ENCODE measurements around the gene OCA2. TPM values are rescaled to one million over a fixed set of nuclear protein-coding genes. Genes with fewer than 3 reads are reported as not detected.
"Not testable (repeated sequence)": the region's sequence is repeated elsewhere in the genome, so short reads cannot be mapped to it uniquely, and the experiment has no call there.

OCA2 gene
- polyA plus RNA-seq (2013, experiment 1 of 4) = 0.61 TPM
- polyA plus RNA-seq (2013, experiment 2 of 4) = 0.73 TPM
- 0.64 TPM for polyA plus RNA-seq (2013, experiment 3 of 4)
- polyA plus RNA-seq (2013, experiment 4 of 4) = 0.89 TPM

DNA sequence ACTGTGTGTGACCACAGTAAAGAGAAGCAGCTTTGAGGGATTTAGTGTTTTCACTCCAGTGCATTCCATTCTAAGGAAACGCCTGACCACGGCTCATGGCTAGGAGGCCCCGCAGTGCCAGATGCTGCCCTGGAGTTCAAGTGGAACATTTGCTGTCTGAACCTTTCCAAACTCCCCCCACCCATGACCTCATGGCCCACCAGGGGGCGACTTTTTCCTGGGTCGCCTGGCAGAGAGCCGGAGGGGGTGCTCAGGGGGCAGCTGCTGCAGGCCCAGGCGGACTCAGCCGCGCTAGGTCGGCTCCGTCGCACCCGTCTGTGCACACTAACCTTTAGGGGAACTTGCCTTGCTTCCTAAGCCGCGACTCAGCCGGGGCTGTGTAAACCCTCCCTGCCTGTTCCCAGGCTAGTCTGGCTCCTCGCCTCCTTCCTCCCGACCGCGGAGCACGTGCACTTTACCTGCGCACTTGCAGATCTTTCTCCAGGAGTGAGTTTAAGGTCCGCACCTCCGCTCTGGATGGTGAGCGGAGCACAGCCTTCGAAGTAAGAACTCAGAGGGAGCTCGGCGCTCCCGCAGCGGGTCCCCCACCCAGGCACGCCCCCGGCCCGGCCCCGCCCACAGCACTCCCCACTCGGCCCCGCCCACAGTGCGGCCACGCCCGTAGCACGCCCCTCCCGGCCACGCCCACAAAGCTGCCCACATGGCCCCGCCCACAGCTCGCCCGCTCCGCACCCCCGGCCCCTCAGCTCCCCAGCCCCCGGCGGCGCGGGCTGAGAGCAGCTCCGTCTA is at the start of gene OCA2:
TSS of gene OCA2 (minus strand) at position 550 of the 789 bp plus-strand sequence. CDS start 17,441 bp downstream, outside the sequence.
- Histone ChIP-seq H3K4me1 (ENCODE audit: control insufficient read depth, insufficient read depth, low read length) (peaks cover 21% of the 10 kb centered on the region), H3K9me3 (ENCODE audit: control insufficient read depth, low read length) (no peaks in the 10 kb centered on the region), H3K27ac (ENCODE audit: insufficient read depth, low read depth, low read length, poor library complexity, severe bottlenecking) (no peak within 1 kb of the TSS), H3K4me3 (ENCODE audit: insufficient read depth, low read depth, low read length) (peak within 1 kb of the TSS; percentile 31), H3K27me3 (ENCODE audit: control insufficient read depth, insufficient read depth, low read length, poor library complexity, severe bottlenecking) (peaks cover 86% of the 10 kb centered on the region), H3K36me3 (ENCODE audit: control insufficient read depth, insufficient read depth, low read length) (no peaks in the 10 kb centered on the region)
- WGBS, 2 experiments = 2% methylated on average over 52 of the region's 52 CpGs

DNA sequence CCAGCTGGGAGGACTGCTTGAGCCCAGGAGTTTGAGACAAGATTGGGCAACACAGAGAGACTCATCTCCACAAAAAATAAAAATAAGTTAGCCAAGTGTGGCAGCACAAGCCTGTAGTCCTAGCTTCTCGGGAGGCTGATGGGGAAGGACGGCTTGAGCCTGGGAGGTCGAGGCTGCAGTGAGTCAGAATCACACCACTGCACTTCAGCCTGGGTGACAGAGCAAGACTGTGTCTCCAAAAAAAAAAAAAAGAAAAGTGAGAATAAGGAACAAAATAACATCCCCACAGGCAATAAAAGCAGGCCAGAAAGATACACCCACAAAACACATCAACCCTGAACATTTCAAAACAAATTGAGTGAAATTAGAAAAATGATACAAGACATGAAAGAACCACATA is 48.7 kb upstream of the OCA2 start:
- Histone ChIP-seq H3K36me3 (ENCODE audit: control insufficient read depth, insufficient read depth, low read length) (no peaks in the 10 kb centered on the region), H3K9me3 (ENCODE audit: control insufficient read depth, low read length) (no peaks in the 10 kb centered on the region), H3K27ac (ENCODE audit: insufficient read depth, low read depth, low read length, poor library complexity, severe bottlenecking) (no peak overlapping the region), H3K4me1 (ENCODE audit: control insufficient read depth, insufficient read depth, low read length) (no peaks in the 10 kb centered on the region), H3K4me3 (ENCODE audit: insufficient read depth, low read depth, low read length) (no peak overlapping the region), H3K27me3 (ENCODE audit: control insufficient read depth, insufficient read depth, low read length, poor library complexity, severe bottlenecking) (no peaks in the 10 kb centered on the region)
- 96 to 98% methylated on average over 3 of the region's 3 CpGs for WGBS, 2 experiments

DNA sequence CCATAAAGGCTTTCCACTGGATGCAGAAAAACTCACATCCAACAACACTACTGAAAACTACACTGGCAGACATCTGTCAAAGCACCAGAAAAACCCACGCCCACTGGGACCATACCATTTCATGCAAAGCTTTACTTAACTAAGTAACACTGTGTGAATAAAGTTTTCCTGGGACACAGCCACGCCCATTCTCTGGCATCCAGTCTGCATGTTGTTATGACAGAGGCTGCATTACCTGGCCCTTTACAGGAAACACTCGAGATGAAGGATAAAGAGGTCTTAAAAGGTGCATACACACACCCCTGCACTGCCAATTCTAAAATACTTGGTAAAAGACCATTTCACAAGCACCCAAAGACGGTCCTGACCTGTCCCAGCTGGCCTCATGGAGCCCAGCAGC is 46.3 kb upstream of the OCA2 start:
- 88 to 89% methylated on average over 4 of the region's 4 CpGs for WGBS, 2 experiments
- not testable (repeated sequence) for H3K9me3 ChIP-seq (ENCODE audit: control insufficient read depth, low read length); H3K27ac ChIP-seq (ENCODE audit: insufficient read depth, low read depth, low read length, poor library complexity, severe bottlenecking); H3K36me3 ChIP-seq (ENCODE audit: control insufficient read depth, insufficient read depth, low read length); H3K4me3 ChIP-seq (ENCODE audit: insufficient read depth, low read depth, low read length); H3K27me3 ChIP-seq (ENCODE audit: control insufficient read depth, insufficient read depth, low read length, poor library complexity, severe bottlenecking); H3K4me1 ChIP-seq (ENCODE audit: control insufficient read depth, insufficient read depth, low read length)

DNA sequence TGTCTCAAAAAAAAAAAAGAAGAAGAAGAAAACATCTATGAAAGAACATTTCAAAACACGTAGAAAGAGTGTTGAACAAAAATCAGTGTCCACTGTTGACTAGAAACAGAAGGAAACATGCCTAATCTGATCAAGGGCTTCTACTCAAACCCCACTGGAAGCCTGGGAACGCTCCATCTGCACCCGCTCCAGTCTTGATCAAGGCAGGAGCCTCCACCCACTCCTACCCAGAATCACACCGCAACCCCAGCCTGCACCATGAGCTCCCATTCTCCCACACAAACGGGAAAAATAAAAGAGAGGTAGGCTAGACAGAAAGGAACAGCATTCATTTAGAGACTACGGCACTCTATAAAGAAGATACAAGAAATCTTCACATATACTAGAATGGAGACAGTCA is 40.9 kb upstream of the OCA2 start:
- H3K27ac ChIP-seq (ENCODE audit: insufficient read depth, low read depth, low read length, poor library complexity, severe bottlenecking) = no peak overlapping the region
- no peaks in the 10 kb centered on the region for H3K36me3 ChIP-seq (ENCODE audit: control insufficient read depth, insufficient read depth, low read length)
- no peaks in the 10 kb centered on the region for H3K4me1 ChIP-seq (ENCODE audit: control insufficient read depth, insufficient read depth, low read length)
- H3K9me3 ChIP-seq (ENCODE audit: control insufficient read depth, low read length) = no peaks in the 10 kb centered on the region
- WGBS, 2 experiments = 90 to 91% methylated on average over 4 to 6 of the region's 6 CpGs
- no peaks in the 10 kb centered on the region for H3K27me3 ChIP-seq (ENCODE audit: control insufficient read depth, insufficient read depth, low read length, poor library complexity, severe bottlenecking)
- no peak overlapping the region for H3K4me3 ChIP-seq (ENCODE audit: insufficient read depth, low read depth, low read length)

DNA sequence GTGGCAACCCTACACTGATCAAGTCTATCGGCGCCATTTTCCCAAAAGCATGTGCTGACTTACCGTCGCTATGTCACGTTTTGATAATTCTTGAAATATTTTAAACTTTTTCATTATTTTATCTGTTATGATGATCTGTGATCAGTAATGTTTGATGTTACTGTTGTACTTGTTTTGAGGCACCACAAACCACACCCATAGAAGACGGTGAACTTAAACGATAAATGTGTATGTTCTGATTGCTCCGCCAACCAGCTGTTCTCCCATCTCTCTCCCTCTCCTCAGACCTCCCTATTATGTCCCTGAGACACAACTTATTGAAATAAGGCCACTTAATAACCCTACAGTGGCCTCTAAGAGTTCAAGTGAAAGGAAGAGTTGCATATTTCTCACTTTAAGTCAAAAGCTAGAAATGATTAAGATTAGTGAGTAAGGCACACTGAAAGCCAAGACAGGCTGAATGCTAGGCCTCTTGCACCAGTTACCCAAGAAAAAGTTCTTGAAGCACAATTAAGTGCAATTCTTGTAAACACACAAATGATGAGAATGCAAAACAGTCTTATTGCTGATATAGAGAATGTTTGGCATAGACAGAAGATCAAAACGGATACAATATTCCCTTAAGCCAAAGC is 38.4 kb upstream of the OCA2 start:
- not testable (repeated sequence) for H3K36me3 ChIP-seq (ENCODE audit: control insufficient read depth, insufficient read depth, low read length)

DNA sequence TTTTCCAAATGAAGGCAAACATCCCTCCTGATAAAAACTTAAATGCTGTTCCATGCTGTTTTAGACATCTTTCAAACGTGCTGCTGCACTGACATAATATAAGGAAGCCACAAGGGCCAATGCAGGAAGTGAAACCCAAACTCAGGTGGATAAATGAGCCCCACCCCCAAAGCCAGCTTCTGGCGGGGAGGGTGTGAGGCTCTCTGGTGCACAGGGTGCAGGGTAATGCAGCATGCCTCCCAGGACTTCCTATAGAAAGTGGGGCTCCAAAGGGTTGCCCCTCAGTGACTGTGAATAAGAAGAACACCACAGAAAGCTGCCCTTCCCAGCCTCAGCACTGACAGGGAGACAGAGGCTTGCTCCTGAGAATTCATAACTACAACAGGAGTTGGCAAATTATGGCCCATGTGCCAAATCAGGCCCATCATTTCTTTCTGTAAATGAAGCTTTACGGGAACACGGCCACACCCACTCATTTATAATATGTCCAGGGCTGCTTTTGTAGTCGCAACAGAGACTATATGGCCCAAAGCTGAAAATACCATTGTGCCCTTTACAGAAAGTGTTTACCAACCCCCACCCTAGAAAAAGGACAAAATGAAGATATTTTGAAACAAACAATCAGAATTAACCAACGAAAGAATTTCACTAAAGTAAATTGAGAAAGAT is 37.3 kb upstream of the OCA2 start:
- H3K9me3 ChIP-seq (ENCODE audit: control insufficient read depth, low read length); H3K36me3 ChIP-seq (ENCODE audit: control insufficient read depth, insufficient read depth, low read length); H3K27me3 ChIP-seq (ENCODE audit: control insufficient read depth, insufficient read depth, low read length, poor library complexity, severe bottlenecking); H3K4me1 ChIP-seq (ENCODE audit: control insufficient read depth, insufficient read depth, low read length); H3K27ac ChIP-seq (ENCODE audit: insufficient read depth, low read depth, low read length, poor library complexity, severe bottlenecking); H3K4me3 ChIP-seq (ENCODE audit: insufficient read depth, low read depth, low read length): not testable (repeated sequence)
- WGBS, 2 experiments = 94 to 95% methylated on average over 5 to 6 of the region's 6 CpGs

More for the DNA sequence above, 38.4 kb upstream of the OCA2 start:
- H3K9me3 ChIP-seq (ENCODE audit: control insufficient read depth, low read length); H3K27me3 ChIP-seq (ENCODE audit: control insufficient read depth, insufficient read depth, low read length, poor library complexity, severe bottlenecking); H3K4me3 ChIP-seq (ENCODE audit: insufficient read depth, low read depth, low read length); H3K4me1 ChIP-seq (ENCODE audit: control insufficient read depth, insufficient read depth, low read length); H3K27ac ChIP-seq (ENCODE audit: insufficient read depth, low read depth, low read length, poor library complexity, severe bottlenecking): not testable (repeated sequence)
- WGBS, 2 experiments = 85 to 99% methylated on average over 5 to 7 of the region's 9 CpGs

DNA sequence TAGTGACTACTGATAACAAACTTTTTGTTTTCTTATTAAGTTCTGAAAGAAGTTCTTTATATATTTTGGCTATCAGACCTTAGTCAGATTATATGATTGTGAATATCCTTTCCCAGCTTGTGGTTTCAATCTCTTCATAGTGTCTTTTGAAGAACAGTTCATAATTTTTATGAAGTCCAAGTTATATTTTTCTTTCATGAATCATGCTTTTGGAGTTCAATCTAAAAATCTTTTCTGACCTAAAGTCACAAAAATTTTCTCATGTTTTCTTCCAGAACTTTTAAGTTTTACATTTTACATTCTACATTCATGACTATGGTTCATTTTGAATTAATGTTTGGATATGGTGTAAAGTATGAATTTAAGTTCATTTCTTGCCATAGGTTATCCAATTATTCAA is 34.2 kb upstream of the OCA2 start:
- Histone ChIP-seq H3K27ac (ENCODE audit: insufficient read depth, low read depth, low read length, poor library complexity, severe bottlenecking) (no peak overlapping the region), H3K27me3 (ENCODE audit: control insufficient read depth, insufficient read depth, low read length, poor library complexity, severe bottlenecking) (no peaks in the 10 kb centered on the region), H3K36me3 (ENCODE audit: control insufficient read depth, insufficient read depth, low read length) (peaks cover 5% of the 10 kb centered on the region), H3K9me3 (ENCODE audit: control insufficient read depth, low read length) (no peaks in the 10 kb centered on the region), H3K4me3 (ENCODE audit: insufficient read depth, low read depth, low read length) (no peak overlapping the region), H3K4me1 (ENCODE audit: control insufficient read depth, insufficient read depth, low read length) (no peaks in the 10 kb centered on the region)

DNA sequence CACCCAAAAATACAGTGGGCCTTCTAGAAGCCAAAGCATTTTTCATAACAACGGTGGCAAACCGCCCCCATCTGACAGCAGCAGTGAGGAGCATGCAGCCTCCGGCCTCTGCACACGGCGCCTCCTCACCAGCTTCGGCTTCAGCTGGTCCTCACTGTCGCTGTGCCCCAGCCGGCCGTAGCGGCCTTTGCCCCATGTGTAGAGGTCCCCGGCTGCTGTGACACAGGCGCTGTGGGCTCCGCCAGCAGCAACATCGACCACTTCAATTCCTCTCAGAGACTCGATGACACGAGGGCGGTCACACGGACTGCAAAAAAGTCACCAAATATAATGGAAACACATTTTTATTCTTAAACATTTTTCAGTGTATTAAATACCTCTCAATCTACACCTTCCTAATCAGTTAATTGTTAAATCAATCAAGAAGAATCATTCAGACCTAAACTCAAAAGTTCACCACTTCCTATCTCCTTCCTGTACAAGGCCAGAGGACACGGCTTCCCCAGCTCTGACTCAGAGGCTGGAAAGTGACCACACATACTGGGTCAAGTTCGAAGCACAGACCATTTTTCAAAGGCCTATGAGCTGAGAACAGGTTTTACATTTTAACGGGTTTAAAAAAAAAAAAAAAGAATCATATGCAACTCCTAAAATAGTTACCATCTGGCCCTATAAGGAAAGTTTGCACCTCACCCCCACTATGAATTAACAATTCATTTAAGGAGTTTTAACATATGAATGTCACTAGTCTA is 33.6 kb upstream of the OCA2 start:
- Histone ChIP-seq H3K27ac (ENCODE audit: insufficient read depth, low read depth, low read length, poor library complexity, severe bottlenecking) (no peak overlapping the region), H3K4me1 (ENCODE audit: control insufficient read depth, insufficient read depth, low read length) (no peaks in the 10 kb centered on the region), H3K9me3 (ENCODE audit: control insufficient read depth, low read length) (no peaks in the 10 kb centered on the region), H3K4me3 (ENCODE audit: insufficient read depth, low read depth, low read length) (no peak overlapping the region), H3K36me3 (ENCODE audit: control insufficient read depth, insufficient read depth, low read length) (peaks cover 5% of the 10 kb centered on the region), H3K27me3 (ENCODE audit: control insufficient read depth, insufficient read depth, low read length, poor library complexity, severe bottlenecking) (no peaks in the 10 kb centered on the region)
- WGBS, 2 experiments = 90% methylated on average over 21 of the region's 21 CpGs

DNA sequence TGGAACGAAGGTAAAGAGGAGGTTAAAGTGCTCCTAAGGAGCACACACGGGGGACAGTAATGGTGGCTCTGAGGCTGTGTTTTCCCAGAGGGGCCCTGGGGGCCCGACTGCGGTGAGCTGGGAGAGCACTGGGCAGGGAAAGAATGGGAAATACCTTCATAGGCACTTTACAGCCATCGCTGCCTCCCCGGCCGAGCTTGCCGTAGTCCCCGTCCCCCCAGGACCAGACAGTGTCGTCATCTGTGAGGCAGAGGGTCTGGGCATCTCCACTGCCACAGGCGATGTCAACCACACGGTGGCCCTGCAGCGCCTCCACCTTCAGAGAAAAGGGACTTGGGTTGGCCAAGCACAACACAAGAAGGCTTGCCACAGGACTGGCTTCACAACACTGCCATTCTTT is 32.8 kb upstream of the OCA2 start:
- 87 to 89% methylated on average over 13 of the region's 13 CpGs for WGBS, 2 experiments
- H3K27ac ChIP-seq (ENCODE audit: insufficient read depth, low read depth, low read length, poor library complexity, severe bottlenecking) = no peak overlapping the region
- H3K9me3 ChIP-seq (ENCODE audit: control insufficient read depth, low read length) = no peaks in the 10 kb centered on the region
- peaks cover 5% of the 10 kb centered on the region for H3K36me3 ChIP-seq (ENCODE audit: control insufficient read depth, insufficient read depth, low read length)
- no peak overlapping the region for H3K4me3 ChIP-seq (ENCODE audit: insufficient read depth, low read depth, low read length)
- H3K27me3 ChIP-seq (ENCODE audit: control insufficient read depth, insufficient read depth, low read length, poor library complexity, severe bottlenecking) = no peaks in the 10 kb centered on the region
- H3K4me1 ChIP-seq (ENCODE audit: control insufficient read depth, insufficient read depth, low read length) = no peaks in the 10 kb centered on the region

DNA sequence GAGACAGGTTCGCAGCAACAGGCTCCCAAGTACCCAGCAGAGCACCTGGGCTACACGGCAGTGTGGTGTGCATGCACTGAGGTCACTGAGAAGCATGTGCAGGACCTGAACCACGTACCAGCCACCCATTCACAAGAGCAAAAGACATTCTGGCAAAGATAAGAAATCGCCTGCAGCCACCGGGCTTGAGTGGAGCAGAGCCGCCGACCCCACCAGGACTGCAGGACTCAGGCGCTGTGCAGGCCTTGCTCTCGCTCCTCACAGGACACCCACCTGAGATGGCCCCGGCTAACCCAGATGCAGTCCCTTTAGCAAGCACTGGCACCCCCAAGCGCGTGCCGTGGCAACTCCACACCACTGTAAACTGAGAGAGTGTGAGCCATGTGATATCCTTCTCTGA is 32.3 kb upstream of the OCA2 start:
- peaks cover 5% of the 10 kb centered on the region for H3K36me3 ChIP-seq (ENCODE audit: control insufficient read depth, insufficient read depth, low read length)
- H3K27me3 ChIP-seq (ENCODE audit: control insufficient read depth, insufficient read depth, low read length, poor library complexity, severe bottlenecking) = no peaks in the 10 kb centered on the region
- H3K4me3 ChIP-seq (ENCODE audit: insufficient read depth, low read depth, low read length) = no peak overlapping the region
- H3K27ac ChIP-seq (ENCODE audit: insufficient read depth, low read depth, low read length, poor library complexity, severe bottlenecking) = no peak overlapping the region
- no peaks in the 10 kb centered on the region for H3K9me3 ChIP-seq (ENCODE audit: control insufficient read depth, low read length)
- no peaks in the 10 kb centered on the region for H3K4me1 ChIP-seq (ENCODE audit: control insufficient read depth, insufficient read depth, low read length)
- WGBS, 2 experiments = 95 to 97% methylated on average over 13 of the region's 13 CpGs

All from ectodermal cell (in vitro differentiated cells).